NCI-H2196 (cell line): ENCODE measurements around the gene RASA3.
"Not testable (repeated sequence)": the region's sequence is repeated elsewhere in the genome, so short reads cannot be mapped to it uniquely, and the experiment has no call there.

ENCODE experiments used
- DNase-seq: peaks from one replicate; lab custom pipeline; 2025; ENCODE audit not compliant: unreplicated experiment; lab: John Stamatoyannopoulos, UW

RASA3 gene

DNA sequence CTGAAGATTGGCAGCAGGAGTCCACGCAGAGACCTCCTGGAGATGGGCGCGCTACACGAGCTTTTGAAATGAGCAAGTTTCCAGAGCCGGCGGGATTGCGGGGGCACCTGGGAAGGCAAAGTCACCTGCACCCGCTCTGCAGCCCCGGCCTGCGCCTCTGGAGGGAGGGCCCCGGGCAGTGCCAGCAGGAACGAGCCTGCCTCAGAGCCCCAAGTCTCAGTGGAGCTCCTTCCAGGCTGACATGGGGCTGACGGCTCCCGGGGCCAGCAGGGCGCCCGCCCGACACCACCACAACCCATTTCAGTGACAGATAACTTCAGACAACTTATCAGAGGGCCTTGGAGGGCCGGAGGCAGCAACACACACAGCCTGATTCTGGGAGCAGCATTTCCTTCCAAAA is 45.0 kb downstream of the RASA3 start:
- DNase-seq = no peak

DNA sequence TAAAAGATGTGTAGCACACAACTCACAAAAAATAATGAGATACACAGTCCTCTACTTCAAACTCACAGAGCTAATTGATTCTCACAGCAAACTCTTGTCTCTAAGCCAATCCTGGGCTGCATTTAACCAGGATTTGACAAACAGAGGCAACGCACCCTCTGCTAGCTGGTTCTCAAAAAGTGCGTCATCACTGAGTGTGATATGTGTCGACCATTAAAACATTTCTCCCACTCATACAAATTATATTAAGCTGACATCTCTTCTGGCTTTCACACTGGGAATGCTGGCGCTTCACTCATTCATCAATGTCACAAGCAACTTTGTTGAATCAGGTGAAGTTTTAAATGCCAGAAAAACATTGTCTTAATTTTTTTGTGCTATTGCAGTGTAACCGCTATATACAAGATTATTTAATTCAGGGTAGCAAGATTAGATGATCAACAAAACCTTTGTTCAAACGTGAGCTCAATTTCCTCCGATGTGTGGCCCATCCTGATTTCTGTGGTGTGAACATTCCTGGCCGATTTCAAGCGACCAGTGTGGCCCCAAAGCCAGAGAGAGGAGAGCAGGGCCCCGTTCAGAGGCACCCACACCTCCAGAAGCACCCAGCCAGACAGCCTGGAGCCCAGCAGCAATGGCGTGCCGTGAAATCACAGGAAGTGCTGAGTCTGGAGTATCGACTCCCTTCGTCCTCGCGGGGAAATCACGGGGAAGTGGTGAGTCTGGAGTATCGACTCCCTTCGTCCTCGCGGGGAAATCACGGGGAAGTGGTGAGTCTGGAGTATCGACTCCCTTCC is 49.4 kb downstream of the RASA3 start:
- no peak for DNase-seq

DNA sequence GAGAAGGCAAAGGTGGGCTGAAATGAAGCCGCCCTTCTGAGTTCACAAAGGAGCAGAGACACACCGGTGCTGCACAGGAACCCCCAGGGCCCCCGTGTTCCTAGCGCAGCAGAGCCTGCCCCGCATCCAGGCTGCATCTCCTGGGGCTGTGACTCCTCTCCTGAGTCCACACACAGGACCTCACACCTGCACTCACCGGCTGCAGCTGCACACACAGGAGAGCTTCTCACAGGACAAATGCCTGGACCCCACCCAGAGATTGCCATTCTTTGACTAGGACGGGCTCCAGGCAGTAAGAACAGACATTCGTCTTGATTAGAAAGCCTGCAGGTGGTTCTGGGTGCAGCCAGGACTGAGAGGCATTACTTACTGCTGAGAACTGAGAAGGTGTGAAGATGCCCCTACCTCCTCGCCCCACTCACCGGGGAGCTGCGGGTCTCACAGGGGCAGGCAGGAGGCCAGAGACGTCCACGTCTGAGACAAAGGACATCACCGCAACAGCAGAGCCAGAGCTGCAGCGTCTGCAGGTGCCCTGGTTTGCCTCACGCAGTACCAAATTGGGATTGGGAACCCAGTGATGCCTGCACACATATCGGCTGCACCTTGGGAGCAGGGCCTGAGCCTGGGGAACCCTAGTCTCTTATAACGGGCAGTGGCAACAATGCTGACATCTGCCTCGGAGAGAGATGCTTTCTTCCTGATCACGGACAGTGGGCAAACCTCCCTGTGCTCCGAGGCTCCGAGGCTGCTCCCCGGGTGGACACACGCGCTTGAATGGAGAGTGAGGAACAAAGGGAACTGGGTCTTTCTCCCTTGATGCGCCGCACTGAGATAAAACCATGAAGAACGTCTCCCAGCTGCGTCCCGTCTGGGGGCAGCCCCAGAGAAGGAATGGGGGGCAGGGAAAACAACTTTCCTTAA is 50.4 kb downstream of the RASA3 start:
- peak; percentile 13 for DNase-seq

GRCh38 chr13:114080739-114081561 is 51.5 kb downstream of the RASA3 start:
- no peak for DNase-seq

DNA sequence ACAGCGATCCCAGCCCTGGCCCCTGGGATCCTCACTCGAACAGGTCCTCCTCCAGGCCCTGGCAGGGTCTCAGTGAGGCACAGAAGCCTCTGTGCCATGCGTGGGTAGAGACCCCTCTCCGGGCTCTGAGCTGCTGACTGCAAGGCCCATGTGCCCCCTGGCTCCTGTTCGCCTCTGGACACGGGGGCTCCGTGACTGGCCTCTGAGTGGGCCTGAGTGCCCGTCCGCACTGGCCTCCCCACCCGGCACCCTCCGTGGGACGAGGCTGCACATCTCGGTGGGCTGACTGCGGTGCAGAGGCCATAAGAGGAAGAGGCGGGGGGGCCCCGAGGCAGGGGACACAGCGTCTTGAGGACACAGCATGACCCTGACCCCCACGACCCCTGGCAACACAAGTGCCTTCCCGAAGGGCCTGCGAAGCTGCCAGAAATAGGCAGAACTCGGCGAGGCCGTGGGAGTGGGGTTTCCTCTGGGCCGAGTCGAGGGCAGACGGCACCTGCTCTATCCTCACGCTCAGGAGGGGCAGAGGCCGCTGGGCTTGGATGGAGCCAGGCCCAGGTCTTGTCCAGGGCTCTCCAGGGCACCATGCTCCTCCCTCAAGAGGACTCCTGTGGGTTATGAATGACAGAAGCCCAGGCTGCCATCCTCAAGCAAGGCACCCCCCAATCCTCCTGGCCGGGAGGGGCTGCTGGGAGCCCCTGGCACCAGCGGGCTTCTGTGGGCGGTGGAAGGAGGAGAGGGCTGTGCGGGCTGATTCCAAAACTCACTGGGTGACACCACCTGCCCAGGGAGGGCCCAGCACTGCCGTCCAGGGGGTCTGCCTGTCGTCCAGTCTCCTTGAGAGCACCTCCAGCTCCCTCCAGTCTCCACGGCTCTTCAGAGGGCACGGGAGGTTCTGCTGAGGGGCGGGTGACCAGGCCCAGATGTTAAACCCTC is 52.6 kb downstream of the RASA3 start:
- no peak for DNase-seq

GRCh38 chr13:114078461-114079451 is 53.7 kb downstream of the RASA3 start:
- DNase-seq = no peak

DNA sequence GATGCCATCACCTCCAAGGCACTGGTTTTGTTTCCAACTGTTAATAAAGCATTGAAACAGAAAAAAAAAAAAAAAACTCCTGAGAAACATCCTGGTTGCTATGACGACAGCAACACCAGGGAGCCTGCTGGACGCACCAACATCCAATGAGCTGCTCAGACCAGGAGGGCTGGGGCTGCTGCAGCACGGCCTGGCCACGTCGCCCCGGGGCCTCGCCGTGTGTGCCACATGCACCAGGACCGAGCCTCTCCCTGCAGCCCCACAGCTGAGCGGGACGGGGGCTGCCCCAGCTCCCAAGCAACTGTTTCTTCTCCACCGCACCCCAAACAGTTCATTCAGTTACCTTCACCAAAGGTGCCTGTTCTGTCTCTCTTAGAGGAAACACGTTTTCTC is 54.5 kb downstream of the RASA3 start:
- peak; percentile 5 for DNase-seq

- no peak for DNase-seq
Measured at GRCh38 chr13:114077099-114077932, 55.1 kb downstream of the RASA3 start.

GRCh38 chr13:114076329-114077090 is 55.9 kb downstream of the RASA3 start:
- no peak for DNase-seq

- DNase-seq = not testable (repeated sequence)
Measured at GRCh38 chr13:114075811-114076210, 56.6 kb downstream of the RASA3 start.

DNA sequence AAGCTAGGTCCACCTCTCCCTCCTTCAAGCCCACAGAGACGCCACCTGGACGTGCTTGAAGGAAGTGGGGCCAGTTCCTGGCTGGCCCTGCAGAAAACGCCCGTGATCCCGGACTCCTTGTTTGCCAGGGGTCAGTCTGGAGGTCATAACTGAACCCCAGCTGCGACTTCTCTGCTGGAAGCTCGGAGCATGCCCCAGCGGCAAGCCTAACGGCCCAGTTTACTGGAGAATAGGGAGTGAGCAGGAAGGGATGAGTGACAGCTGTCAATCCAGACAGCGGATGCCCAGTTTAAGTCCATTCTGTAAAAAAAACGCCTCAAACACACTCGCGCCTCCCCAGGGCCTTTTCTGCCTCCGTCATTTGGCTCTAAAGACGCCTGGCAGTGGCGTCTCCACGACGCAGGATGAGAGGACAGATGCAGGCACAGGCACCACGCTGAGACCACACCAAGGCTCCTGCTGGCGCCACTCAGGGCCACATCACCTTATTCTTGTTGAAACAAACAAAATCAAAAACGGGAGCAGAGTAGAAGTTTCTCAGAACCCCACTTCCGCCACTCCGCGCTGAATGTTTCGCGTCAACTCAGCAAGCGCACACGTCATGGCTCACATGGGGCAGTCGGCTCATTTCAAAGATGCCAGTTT is 57.6 kb downstream of the RASA3 start:
- DNase-seq = no peak

DNA sequence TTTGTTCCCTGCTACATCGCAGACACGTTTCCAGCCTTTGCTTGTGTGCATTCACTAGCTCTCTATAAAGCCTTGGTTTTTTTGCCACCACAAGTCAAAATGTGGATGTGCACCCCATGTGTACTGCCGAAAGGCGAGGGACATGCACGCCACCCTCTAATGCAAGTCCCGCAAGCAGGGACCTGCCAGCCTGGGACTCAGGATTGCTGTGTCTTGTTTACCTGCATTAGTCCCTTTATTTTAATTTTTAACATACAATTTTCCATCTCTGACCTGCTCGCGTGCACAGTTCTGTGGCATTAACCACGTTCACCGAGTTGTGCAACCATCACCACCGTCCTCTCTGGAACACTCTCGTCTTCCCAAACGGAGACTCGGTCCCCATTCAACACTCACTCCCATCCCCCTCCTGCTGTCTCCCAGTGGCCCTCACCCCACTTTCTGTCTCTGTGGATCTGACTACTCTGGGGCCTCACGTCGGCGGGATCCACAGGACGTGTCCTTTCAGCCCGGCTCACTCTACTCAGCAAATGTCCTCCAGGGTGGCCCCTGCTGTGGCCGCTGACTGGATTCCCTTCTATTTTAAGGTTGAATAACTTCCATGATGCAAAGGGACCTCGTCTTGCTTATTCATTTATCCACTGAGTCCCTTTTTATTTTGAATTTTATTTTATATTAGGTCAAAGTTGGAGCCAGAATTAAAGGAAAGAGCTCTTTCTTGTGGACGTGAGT is 58.4 kb downstream of the RASA3 start:
- no peak for DNase-seq

- DNase-seq = no peak
Measured at GRCh38 chr13:114072421-114072820, 60.0 kb downstream of the RASA3 start.

DNA sequence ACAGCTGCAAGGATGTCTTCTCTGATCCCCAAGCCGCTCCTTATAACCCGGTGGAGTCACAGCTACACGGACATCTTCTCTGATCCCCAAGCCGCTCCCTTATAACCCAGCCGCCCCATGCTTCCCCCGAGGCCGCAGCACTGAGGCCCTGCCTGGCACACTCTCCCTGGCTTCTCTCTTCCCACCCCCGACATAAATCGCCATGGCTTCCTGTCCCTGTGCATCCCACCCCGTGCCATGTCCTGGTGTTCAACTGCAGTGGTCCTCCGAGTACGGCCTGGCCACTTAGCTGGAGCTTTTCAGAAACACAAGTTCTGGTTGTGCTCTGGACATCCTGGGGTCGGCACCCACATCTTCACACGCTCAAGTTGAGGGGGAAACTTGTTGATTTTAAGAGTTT is 60.4 kb downstream of the RASA3 start:
- no peak for DNase-seq

- DNase-seq = no peak
Measured at GRCh38 chr13:114071410-114071809, 61.0 kb downstream of the RASA3 start.

DNA sequence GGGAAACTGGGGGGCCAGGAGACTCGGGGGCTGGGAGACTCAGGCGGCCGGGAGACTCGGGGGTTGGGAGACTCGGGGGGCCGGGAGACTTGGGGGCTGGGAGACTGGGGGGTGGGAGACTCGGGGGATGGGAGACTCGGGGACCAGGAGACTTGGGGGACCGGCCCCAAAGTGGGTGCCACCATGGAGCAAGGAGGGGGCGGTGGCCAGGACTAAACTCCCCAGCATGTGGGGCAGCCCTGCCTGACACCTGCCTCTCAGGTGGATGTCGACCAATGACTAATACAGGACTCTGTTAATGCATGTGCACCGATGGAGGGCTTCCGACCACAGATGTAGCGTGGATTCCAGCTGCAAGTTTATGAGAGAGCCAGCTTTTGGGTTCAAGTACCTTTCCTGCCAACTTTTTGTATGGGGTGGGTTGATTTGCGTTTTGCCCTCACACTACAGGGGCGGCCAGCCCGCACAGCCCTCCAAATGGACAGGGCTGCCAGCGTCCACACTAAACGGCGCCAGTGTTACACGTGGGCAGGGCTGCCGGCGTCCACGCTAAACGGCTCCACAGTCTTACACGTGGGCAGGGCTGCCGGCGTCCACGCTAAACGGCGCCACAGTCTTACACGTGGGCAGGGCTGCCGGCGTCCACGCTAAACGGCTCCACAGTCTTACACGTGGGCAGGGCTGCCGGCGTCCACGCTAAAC is 62.2 kb downstream of the RASA3 start:
- no peak for DNase-seq
